ENCODE measurements around the gene FGD4.

Gene FGD4

GRCh38 chr12:32367381-32367780, 32.0 kb upstream of the FGD4 start:
- Histone ChIP-seq H3K4me3 (replicated peaks; ENCODE audit: insufficient read depth, low read length) (no peak overlapping the region), H3K27ac (replicated peaks) (no peak overlapping the region), H3K27me3 (ENCODE audit: insufficient read depth, poor library complexity, severe bottlenecking) (no peaks in the 10 kb centered on the region)
- DNase-seq (ENCODE audit: low read depth in 1 of 2, low spot score in 1 of 2): no peak
- no peak for TF ChIP-seq CTCF (IDR thresholded peaks at IDR 0.05; ENCODE audit: insufficient read depth, low read length)
- no peak for TF ChIP-seq POLR2AphosphoS5 (IDR thresholded peaks at IDR 0.05; ENCODE audit: low read depth)

- no peaks in the 10 kb centered on the region for H3K27me3 ChIP-seq (ENCODE audit: insufficient read depth, poor library complexity, severe bottlenecking)
- TF ChIP-seq SPI1 (IDR thresholded peaks at IDR 0.05; ENCODE audit: borderline replicate concordance, low read depth): no peak
- TF ChIP-seq GABPA (IDR thresholded peaks at IDR 0.05; ENCODE audit: low read depth): no peak
- TF ChIP-seq POLR2AphosphoS5 (IDR thresholded peaks at IDR 0.05; ENCODE audit: low read depth): no peak
- TF ChIP-seq REST (IDR thresholded peaks at IDR 0.05; ENCODE audit: insufficient replicate concordance, low read depth): no peak
- no peak for TF ChIP-seq CTCF (IDR thresholded peaks at IDR 0.05; ENCODE audit: insufficient read depth, low read length)
These were observed 30.2 kb upstream of the FGD4 start for GRCh38 chr12:32369202-32369601.

GRCh38 chr12:32377344-32378055, 21.9 kb upstream of the FGD4 start:
- Histone ChIP-seq H3K27me3 (ENCODE audit: insufficient read depth, poor library complexity, severe bottlenecking) (no peaks in the 10 kb centered on the region), H3K4me3 (replicated peaks; ENCODE audit: insufficient read depth, low read length) (no peak overlapping the region), H3K27ac (replicated peaks) (no peak overlapping the region)
- TF ChIP-seq CTCF (IDR thresholded peaks at IDR 0.05; ENCODE audit: insufficient read depth, low read length) (no peak), GABPA (IDR thresholded peaks at IDR 0.05; ENCODE audit: low read depth) (no peak), REST (IDR thresholded peaks at IDR 0.05; ENCODE audit: insufficient replicate concordance, low read depth) (no peak), SPI1 (IDR thresholded peaks at IDR 0.05; ENCODE audit: borderline replicate concordance, low read depth) (no peak), POLR2AphosphoS5 (IDR thresholded peaks at IDR 0.05; ENCODE audit: low read depth) (no peak)
- DNase-seq (ENCODE audit: low read depth in 1 of 2, low spot score in 1 of 2): no peak

More at GRCh38 chr12:32369202-32369601, 30.2 kb upstream of the FGD4 start:
- Histone ChIP-seq H3K4me3 (replicated peaks; ENCODE audit: insufficient read depth, low read length) (no peak overlapping the region), H3K27ac (replicated peaks) (no peak overlapping the region)
- no peak for DNase-seq (ENCODE audit: low read depth in 1 of 2, low spot score in 1 of 2)

GRCh38 chr12:32379213-32379612, 20.1 kb upstream of the FGD4 start:
- Histone ChIP-seq H3K27me3 (ENCODE audit: insufficient read depth, poor library complexity, severe bottlenecking) (no peaks in the 10 kb centered on the region), H3K27ac (replicated peaks) (no peak overlapping the region), H3K4me3 (replicated peaks; ENCODE audit: insufficient read depth, low read length) (no peak overlapping the region)
- no peak for TF ChIP-seq SPI1 (IDR thresholded peaks at IDR 0.05; ENCODE audit: borderline replicate concordance, low read depth)
- no peak for TF ChIP-seq GABPA (IDR thresholded peaks at IDR 0.05; ENCODE audit: low read depth)
- no peak for TF ChIP-seq POLR2AphosphoS5 (IDR thresholded peaks at IDR 0.05; ENCODE audit: low read depth)
- TF ChIP-seq CTCF (IDR thresholded peaks at IDR 0.05; ENCODE audit: insufficient read depth, low read length): no peak
- no peak for TF ChIP-seq REST (IDR thresholded peaks at IDR 0.05; ENCODE audit: insufficient replicate concordance, low read depth)
- DNase-seq (ENCODE audit: low read depth in 1 of 2, low spot score in 1 of 2): no peak

Data from HL-60 (cell line).